HG03097 (cell line): ENCODE results near the gene MTHFSD.

ENCODE experiments used
- ATAC-seq: cut with Tn5 transposase; IDR thresholded peaks from one replicate; pipeline ENCODE4 v1.9.1; 2021; ENCODE audit not compliant: unreplicated experiment, low FRiP score

Gene MTHFSD

GRCh38 chr16:86504315-86505184 lies 50.5 kb downstream of the MTHFSD start:
- ATAC-seq, result no peak

- ATAC-seq, result no peak
Observed at GRCh38 chr16:86503830-86504229, 51.2 kb downstream of the MTHFSD start.

GRCh38 chr16:86502856-86503748 lies 51.9 kb downstream of the MTHFSD start:
- no peak for ATAC-seq

- no peak for ATAC-seq
Observed at GRCh38 chr16:86501989-86502855, 52.8 kb downstream of the MTHFSD start.

- no peak for ATAC-seq
Observed at GRCh38 chr16:86500708-86501510, 54.1 kb downstream of the MTHFSD start.

GRCh38 chr16:86499889-86500707 lies 54.9 kb downstream of the MTHFSD start:
- no peak for ATAC-seq

GRCh38 chr16:86499440-86499786 lies 55.6 kb downstream of the MTHFSD start:
- no peak for ATAC-seq

- ATAC-seq, result no peak
Observed at GRCh38 chr16:86498671-86499439, 56.2 kb downstream of the MTHFSD start.

GRCh38 chr16:86498155-86498670 lies 56.8 kb downstream of the MTHFSD start:
- no peak for ATAC-seq

- no peak for ATAC-seq
Observed at GRCh38 chr16:86497551-86498021, 57.4 kb downstream of the MTHFSD start.

GRCh38 chr16:86496929-86497461 lies 58.0 kb downstream of the MTHFSD start:
- ATAC-seq, result no peak

- no peak for ATAC-seq
Observed at GRCh38 chr16:86496262-86496928, 58.6 kb downstream of the MTHFSD start.

GRCh38 chr16:86495756-86496261 lies 59.2 kb downstream of the MTHFSD start:
- no peak for ATAC-seq

- ATAC-seq, result no peak
Observed at GRCh38 chr16:86495357-86495701, 59.7 kb downstream of the MTHFSD start.

GRCh38 chr16:86494565-86495356 lies 60.3 kb downstream of the MTHFSD start:
- ATAC-seq, result no peak

GRCh38 chr16:86494039-86494564 lies 60.9 kb downstream of the MTHFSD start:
- ATAC-seq, result no peak
